ENCODE results near the gene COL5A3.

- TF ChIP-seq, protein P1, sequence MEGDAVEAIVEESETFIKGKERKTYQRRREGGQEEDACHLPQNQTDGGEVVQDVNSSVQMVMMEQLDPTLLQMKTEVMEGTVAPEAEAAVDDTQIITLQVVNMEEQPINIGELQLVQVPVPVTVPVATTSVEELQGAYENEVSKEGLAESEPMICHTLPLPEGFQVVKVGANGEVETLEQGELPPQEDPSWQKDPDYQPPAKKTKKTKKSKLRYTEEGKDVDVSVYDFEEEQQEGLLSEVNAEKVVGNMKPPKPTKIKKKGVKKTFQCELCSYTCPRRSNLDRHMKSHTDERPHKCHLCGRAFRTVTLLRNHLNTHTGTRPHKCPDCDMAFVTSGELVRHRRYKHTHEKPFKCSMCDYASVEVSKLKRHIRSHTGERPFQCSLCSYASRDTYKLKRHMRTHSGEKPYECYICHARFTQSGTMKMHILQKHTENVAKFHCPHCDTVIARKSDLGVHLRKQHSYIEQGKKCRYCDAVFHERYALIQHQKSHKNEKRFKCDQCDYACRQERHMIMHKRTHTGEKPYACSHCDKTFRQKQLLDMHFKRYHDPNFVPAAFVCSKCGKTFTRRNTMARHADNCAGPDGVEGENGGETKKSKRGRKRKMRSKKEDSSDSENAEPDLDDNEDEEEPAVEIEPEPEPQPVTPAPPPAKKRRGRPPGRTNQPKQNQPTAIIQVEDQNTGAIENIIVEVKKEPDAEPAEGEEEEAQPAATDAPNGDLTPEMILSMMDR (IDR thresholded peaks at IDR 0.05; ENCODE audit: insufficient read depth, low read length, poor library complexity, severe bottlenecking), result no peak
- no peak for TF ChIP-seq EZH2phosphoT487 (conservative IDR thresholded peaks at IDR 0.05; ENCODE audit: low read length)
Measured at GRCh38 chr19:10021446-10021845, 11.1 kb upstream of the COL5A3 start.

Data from SU-DHL-6 (cell line).